Activated T-cell treated with anti-CD3 and anti-CD28 coated beads, Interleukin-2, amount 50 U/mL, for 24 hours (primary cell): ENCODE data around the gene EFHD2.
A peak's percentile ranks its signal among the peaks of the same experiment; 100 is the strongest.
"Not testable (repeated sequence)": the region's sequence is repeated elsewhere in the genome, so short reads cannot be mapped to it uniquely, and the experiment has no call there.

Experiments
- DNase-seq: peaks from one replicate; pipeline ENCODE4 v3.0.0-alpha.2; 2020
- H3K27ac Mint-ChIP-seq: 2 replicates; pipeline ENCODE4 v1.8.0; 2020; ENCODE audit warnings: mild to moderate bottlenecking, mixed read lengths
- H3K27me3 Mint-ChIP-seq: 2 replicates; pipeline ENCODE4 v1.8.0; 2020; ENCODE audit warnings: mixed read lengths
- H3K36me3 Mint-ChIP-seq: 2 replicates; pipeline ENCODE4 v1.8.0; 2020; ENCODE audit warnings: low read depth, mixed read lengths
- H3K4me1 Mint-ChIP-seq: 2 replicates; pipeline ENCODE4 v1.8.0; 2020; ENCODE audit warnings: low read depth, mixed read lengths
- H3K4me3 Mint-ChIP-seq: 2 replicates; pipeline ENCODE4 v1.8.0; 2020; ENCODE audit warnings: mild to moderate bottlenecking, moderate library complexity, mixed read lengths
- H3K9me3 Mint-ChIP-seq: 2 replicates; pipeline ENCODE4 v1.8.0; 2020; ENCODE audit warnings: mixed read lengths

Gene EFHD2, protein sequence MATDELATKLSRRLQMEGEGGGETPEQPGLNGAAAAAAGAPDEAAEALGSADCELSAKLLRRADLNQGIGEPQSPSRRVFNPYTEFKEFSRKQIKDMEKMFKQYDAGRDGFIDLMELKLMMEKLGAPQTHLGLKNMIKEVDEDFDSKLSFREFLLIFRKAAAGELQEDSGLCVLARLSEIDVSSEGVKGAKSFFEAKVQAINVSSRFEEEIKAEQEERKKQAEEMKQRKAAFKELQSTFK

DNA sequence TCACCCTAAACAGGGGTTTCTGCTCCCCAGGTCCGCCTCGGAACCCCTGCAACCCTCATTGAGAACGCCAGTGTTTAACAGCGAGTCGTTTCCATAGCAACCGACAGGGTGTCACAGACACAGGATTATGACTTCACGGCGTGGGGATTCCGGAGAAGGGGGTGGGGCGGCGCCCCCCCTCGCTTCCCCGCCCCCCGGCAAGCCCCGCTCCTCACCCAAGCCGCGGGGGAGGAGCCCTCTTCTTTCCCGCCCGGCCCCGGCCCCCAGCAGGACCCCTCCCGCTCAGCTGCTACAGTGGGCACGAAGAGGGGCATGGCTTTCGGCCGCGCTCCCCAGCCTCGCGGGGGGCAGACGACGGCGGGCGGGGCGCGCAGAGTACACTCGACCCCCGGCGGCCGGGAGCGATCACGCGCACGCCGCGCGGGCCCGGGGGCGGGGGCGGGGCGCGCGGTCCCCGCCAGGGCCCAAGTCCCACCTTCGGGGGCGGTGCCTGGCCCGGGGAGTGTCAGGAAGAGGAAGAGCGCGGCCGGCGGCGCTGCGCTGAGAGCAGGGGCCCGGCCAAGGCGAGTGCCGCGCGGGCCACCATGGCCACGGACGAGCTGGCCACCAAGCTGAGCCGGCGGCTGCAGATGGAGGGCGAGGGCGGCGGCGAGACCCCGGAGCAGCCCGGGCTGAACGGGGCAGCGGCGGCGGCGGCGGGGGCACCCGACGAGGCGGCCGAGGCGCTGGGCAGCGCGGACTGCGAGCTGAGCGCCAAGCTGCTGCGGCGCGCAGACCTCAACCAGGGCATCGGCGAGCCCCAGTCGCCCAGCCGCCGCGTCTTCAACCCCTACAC lies at the start of gene EFHD2:
Gene EFHD2 (plus strand): TSS at position 501 of the 835 bp plus-strand sequence. CDS start 84 bp downstream, at position 585.
- H3K4me1 Mint-ChIP-seq, result peaks cover 41% of the 10 kb centered on the region
- H3K27me3 Mint-ChIP-seq, result peaks cover 8% of the 10 kb centered on the region
- DNase-seq, result peak; percentile 91
- peak within 1 kb of the TSS; percentile 89 for H3K27ac Mint-ChIP-seq
- peak within 1 kb of the TSS; percentile 90 for H3K4me3 Mint-ChIP-seq
- no peaks in the 10 kb centered on the region for H3K9me3 Mint-ChIP-seq
- peaks cover 37% of the 10 kb centered on the region for H3K36me3 Mint-ChIP-seq

DNA sequence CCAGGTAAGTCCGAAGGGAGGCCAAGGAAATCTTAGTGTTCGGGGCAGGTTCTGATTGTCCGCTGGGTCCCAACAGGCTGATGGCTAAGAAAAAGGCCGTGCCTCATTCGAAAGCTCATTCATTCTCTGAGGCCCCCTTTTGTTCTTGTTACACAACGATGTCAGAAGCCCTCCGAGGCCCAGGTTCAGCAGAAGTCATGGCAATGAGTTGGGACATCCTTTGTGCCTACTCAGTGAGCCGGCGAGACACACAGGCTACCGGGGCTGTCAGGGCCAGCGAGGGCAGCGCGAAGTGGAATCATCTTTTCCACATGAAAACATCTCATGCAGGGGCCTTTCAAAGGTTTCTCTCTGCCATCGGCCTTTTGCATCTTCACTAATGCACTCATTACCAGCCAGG lies 49.0 kb upstream of the EFHD2 start:
- H3K4me3 Mint-ChIP-seq, result no peak overlapping the region
- peaks cover 4% of the 10 kb centered on the region for H3K27me3 Mint-ChIP-seq
- peaks cover 9% of the 10 kb centered on the region for H3K4me1 Mint-ChIP-seq
- no peaks in the 10 kb centered on the region for H3K9me3 Mint-ChIP-seq
- no peak for DNase-seq
- H3K36me3 Mint-ChIP-seq, result no peaks in the 10 kb centered on the region
- H3K27ac Mint-ChIP-seq, result no peak overlapping the region

DNA sequence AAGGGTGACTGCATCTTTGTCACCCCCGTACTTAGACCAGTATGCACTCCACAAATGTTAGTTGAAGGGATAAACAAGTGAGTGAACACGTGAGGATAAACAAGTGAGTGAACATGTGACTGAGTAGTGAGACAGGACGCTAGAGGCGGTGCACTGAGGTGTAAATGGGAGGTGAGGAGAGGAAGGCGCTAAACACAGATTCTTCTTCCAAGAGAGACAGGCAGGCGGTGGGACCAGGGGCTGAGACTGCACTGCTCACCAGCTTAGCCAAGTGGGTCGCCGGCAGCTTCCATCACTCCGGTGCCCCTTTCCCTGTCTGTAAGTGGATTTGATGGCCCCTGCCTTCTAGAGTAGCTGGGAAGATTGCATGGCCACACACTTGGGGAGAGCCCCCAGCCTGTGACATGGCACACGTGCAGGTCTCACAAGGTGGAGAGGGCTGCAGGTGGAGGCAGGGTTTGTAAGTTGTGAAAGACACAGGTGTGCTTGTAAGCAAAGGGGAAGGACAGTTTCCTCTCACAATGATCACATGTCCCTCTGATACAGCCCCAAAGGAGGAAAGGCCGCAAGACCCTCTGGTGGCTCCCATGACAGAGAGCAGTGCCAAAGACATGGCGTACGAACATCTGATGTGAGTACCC lies 47.5 kb upstream of the EFHD2 start:
- no peak overlapping the region for H3K4me3 Mint-ChIP-seq
- DNase-seq, result no peak
- H3K4me1 Mint-ChIP-seq, result no peaks in the 10 kb centered on the region
- no peak overlapping the region for H3K27ac Mint-ChIP-seq
- no peaks in the 10 kb centered on the region for H3K36me3 Mint-ChIP-seq
- H3K27me3 Mint-ChIP-seq, result peaks cover 4% of the 10 kb centered on the region
- no peaks in the 10 kb centered on the region for H3K9me3 Mint-ChIP-seq

DNA sequence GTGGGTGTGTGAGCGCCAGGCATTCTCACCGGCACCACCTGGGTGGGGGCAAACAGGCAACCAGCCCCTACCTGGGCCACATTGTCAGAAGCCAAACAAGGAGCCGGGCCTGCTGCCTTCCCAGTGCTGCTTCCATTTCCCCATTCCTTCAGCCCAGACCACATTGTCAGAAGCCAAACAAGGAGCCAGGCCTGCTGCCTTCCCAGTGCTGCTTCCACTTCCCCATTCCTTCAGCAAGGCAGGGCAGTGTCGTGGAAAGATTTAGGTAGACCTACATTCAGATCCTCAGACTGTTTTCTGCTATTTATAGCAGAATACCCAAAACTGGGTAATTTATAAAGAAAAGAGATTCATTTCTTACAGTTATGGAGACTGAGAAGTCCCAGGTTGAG lies 47.0 kb upstream of the EFHD2 start:
- peaks cover 4% of the 10 kb centered on the region for H3K27me3 Mint-ChIP-seq
- no peak for DNase-seq
- no peaks in the 10 kb centered on the region for H3K4me1 Mint-ChIP-seq
- H3K27ac Mint-ChIP-seq, result no peak overlapping the region
- H3K9me3 Mint-ChIP-seq, result no peaks in the 10 kb centered on the region
- H3K36me3 Mint-ChIP-seq, result no peaks in the 10 kb centered on the region
- H3K4me3 Mint-ChIP-seq, result no peak overlapping the region

DNA sequence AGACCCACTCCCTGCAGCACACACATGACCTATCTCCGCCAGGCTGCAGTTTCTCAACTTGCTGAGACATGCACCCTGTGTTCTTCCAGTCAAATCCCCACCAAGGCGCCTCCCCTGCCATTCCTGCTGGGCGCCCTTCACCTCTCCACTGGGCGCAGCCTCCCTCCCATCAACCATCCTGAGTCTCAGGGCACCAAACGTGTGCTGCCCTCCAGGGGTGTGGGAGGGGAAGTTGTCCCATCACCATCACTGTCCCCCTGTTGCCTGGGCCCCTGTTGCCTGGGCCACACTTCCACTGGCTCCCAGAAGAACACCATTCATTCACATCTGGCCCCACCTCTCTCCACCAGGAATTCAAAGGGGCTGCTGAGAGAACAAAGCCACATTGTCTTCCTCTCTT lies 44.9 kb upstream of the EFHD2 start:
- Mint-ChIP-seq H3K27ac (no peak overlapping the region), H3K4me1 (no peaks in the 10 kb centered on the region), H3K27me3 (peaks cover 4% of the 10 kb centered on the region), H3K4me3 (no peak overlapping the region), H3K9me3 (no peaks in the 10 kb centered on the region), H3K36me3 (no peaks in the 10 kb centered on the region)
- DNase-seq, result no peak

DNA sequence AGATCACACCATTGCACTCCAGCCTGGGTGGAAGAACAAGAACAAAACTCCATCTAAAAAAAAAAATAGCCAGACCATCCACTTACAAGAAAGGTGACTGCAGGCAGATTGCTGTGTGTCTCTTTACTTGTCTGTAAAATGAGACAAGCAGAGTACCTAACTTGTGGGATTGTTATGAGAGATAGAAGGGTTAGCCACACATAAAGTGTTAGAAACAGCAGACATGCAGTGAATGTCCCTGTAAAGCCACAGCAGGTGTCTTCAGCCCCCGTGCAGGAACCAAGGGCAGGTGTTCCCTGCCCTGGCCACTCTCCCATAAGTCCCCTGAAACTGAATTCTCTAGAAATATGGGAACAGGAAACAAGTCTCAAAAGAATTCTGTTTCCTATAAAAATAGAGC lies 40.8 kb upstream of the EFHD2 start:
- no peak for DNase-seq
- Mint-ChIP-seq H3K4me3 (no peak overlapping the region), H3K27me3 (peaks cover 4% of the 10 kb centered on the region), H3K27ac (no peak overlapping the region), H3K36me3 (no peaks in the 10 kb centered on the region), H3K9me3 (no peaks in the 10 kb centered on the region), H3K4me1 (no peaks in the 10 kb centered on the region)

DNA sequence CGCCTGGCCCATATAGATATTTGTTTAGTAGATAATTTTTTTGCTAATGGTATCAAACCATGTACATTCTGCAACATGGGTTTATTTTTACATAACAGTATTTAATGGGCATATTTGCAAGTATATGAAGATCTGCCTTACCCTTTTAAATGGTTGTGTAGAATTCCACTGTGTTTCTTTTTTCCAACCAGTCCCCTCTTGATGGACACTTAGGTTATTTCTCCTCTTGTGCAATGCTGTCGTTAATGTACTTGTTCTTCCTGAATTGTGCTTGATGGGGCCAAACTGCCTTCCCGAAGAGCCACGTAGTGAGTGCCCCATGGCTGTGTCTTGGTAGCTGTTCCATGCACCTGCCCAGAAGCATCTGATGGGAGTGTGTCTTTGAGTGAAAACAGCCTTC lies 39.4 kb upstream of the EFHD2 start:
- Mint-ChIP-seq H3K27ac (no peak overlapping the region), H3K36me3 (no peaks in the 10 kb centered on the region), H3K4me1 (no peaks in the 10 kb centered on the region), H3K4me3 (no peak overlapping the region), H3K27me3 (no peaks in the 10 kb centered on the region), H3K9me3 (no peaks in the 10 kb centered on the region)
- no peak for DNase-seq

DNA sequence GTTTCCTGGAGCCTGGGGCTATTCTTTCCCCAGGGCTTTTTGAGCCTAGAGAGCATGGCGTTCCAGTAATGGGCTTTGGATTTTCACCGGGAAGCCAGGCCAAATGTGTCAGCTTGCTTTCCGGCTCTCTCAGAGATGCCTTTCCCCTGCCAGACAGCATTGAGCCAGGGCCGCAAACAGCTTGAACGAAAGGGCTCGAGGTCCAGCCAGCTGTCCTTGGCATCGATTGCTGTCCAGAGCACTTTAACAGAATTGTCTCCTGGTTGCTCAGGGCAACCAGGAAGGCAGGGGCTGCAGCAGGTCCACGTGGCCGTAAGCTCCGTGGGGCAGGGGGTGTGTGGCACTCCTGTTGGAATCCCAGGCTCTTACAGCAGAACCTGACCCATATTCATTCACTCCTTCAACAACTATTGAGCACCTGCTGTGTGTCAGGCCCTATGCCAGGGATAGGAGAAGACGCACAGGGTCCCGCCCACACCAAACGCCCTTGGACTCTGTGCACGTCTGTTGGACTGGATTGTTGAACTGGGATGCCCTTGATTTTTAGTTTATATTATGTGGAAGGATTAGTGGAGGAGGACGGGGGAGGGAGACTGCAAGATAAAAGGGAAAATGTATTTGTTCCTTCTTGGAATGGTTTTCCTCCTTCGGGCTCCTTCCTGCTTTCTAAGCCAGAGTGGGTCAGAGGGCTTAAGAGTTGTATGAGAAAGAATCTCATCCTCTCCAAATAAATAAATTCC lies 38.7 kb upstream of the EFHD2 start:
- no peaks in the 10 kb centered on the region for H3K27me3 Mint-ChIP-seq
- no peaks in the 10 kb centered on the region for H3K4me1 Mint-ChIP-seq
- no peak overlapping the region for H3K27ac Mint-ChIP-seq
- no peaks in the 10 kb centered on the region for H3K36me3 Mint-ChIP-seq
- no peak overlapping the region for H3K4me3 Mint-ChIP-seq
- no peak for DNase-seq
- no peaks in the 10 kb centered on the region for H3K9me3 Mint-ChIP-seq

DNA sequence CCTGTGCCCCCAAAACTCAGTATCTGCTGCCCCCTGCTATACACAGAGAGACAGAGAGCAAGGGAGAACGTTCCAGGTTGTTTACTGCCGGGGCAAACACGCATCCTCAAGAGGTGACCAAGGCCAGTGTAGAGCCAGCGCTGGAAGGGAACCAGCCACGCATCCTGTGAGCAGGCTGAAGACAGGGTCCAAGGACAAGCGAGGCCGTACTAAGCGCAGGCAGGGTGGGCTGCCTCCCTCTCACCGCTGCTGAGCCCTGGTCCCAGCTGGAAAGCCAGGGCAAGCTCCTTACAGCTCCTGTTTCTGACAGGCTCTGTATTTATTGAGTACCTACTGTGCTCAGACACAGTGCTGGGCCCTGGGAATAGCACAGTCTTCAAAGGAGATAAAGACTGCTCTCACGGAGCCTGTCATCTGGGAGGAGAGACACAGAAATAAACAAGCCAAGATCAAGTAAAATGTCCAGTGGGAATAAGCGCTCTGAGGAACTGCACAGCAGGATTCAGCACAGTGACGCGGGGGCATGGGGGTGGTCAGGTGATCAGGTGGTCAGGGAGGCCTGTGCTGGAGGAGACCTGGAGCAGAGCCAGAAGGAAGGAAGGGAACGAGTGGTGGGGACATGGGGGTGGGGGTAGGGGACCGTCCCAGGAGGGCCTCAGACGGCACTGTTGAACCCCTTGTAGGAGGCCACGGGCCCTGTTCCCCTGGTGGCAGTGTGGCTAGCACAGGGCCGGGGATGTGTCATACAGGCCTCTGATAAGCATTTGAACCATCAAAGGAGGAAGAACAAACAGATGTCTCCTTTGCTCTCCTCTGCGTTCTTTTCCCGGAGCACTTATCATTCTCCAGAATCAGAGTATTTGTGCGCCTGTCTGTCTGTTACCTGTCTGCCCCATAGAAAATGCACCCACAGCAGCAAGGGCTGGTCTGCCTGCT lies 37.8 kb upstream of the EFHD2 start:
- Mint-ChIP-seq H3K27ac (no peak overlapping the region), H3K36me3 (no peaks in the 10 kb centered on the region), H3K4me1 (no peaks in the 10 kb centered on the region), H3K4me3 (no peak overlapping the region), H3K9me3 (no peaks in the 10 kb centered on the region), H3K27me3 (no peaks in the 10 kb centered on the region)
- no peak for DNase-seq

DNA sequence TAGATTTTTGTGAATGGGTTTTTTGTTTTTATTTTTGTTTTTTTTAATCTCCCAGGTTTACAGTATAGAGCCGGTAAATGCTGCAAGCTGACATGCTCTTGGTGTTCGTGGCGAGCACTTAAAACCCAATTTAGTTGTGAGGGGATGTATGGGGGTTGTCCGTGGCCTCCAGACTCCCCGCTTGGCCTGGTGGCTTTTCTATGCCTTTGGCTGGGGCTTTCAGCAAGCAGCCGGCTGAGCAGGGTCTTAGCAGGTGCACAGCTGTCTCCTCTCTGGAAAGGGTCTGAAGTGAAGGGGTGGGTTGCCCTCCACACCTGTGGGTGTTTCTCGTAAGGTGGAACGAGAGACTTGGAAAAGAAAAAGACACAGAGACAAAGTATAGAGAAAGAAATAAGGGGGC lies 31.0 kb upstream of the EFHD2 start:
- Mint-ChIP-seq H3K27me3 (peaks cover 8% of the 10 kb centered on the region), H3K4me1 (no peaks in the 10 kb centered on the region), H3K4me3 (no peak overlapping the region), H3K36me3 (no peaks in the 10 kb centered on the region), H3K9me3 (no peaks in the 10 kb centered on the region), H3K27ac (no peak overlapping the region)
- DNase-seq, result no peak

DNA sequence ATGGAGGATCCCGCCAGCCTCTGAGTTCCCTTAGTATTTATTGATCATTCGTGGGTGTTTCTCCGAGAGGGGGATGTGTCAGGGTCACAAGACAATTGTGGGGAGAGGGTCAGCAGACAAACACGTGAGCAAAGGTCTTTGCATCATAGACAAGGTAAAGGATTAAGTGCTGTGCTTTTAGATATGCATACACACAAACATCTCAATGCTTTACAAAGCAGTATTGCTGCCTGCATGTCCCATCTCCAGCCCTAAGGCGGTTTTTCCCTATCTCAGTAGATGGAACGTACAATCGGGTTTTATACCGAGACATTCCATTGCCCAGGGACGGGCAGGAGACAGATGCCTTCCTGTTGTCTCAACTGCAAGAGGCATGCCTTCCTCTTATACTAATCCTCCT lies 30.5 kb upstream of the EFHD2 start:
- not testable (repeated sequence) for H3K4me3 Mint-ChIP-seq, H3K27ac Mint-ChIP-seq, H3K9me3 Mint-ChIP-seq, H3K4me1 Mint-ChIP-seq, DNase-seq, H3K36me3 Mint-ChIP-seq
- H3K27me3 Mint-ChIP-seq, result peaks cover 12% of the 10 kb centered on the region

DNA sequence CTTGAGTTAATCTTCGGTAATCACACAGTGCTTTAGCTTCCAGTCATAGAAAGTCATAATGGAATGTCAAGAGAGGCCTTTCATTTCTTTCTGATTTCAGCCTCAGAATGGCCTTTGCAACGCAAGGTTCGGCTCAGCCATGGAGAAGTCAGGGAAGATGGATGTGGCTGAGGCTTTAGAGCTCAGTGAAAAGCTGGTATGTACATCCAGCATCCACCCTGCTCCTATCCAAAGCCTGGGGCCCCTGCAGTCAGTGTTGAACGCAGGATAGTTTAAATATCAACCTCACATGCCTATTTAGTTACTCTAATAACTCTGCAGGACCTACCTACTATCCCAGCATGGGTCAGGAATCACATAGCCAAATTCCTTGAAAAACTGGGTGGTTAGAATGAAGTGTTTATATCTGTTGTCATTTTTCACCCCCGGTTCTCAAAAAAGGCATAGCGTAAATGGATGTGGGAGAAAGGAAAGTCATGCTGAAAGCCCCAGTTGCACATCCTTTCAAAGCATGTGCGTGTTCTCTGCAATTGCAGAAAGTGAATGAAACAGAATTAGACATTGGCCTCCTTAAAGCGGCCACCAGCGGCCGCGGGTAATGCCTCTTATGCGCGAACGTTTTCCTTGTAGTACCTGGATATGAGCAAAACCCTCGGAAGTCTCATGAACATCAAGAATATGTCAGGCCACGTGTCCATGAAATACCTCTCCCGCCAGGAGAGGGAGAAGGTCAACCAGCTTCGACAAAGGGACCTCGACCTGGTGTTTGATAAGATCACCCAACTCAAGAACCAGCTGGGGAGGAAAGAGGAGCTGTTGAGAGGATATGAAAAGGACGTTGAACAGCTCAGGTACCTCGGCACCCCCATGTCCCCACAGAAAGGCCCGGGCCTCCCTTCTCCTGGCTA lies 28.8 kb upstream of the EFHD2 start:
- Mint-ChIP-seq H3K27ac (no peak overlapping the region), H3K9me3 (no peaks in the 10 kb centered on the region), H3K36me3 (no peaks in the 10 kb centered on the region), H3K27me3 (peaks cover 27% of the 10 kb centered on the region), H3K4me1 (peaks cover 10% of the 10 kb centered on the region), H3K4me3 (no peak overlapping the region)
- no peak for DNase-seq

DNA sequence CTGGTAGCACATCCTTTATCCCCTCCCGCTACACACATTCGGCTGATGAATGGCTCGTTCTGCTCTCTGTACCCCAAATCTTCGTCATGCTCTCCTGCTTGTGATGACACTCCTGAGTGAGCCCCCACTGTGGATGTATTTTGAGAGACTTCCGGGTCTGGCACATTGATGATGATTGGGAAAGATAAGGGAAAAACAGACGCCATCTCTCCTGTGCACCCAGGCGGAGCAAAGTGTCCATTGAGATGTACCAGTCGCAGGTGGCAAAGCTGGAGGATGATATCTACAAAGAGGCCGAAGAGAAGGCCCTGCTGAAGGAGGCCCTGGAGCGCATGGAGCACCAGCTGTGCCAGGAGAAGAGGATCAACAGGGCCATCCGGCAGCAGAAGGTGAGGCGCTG lies 27.9 kb upstream of the EFHD2 start:
- no peaks in the 10 kb centered on the region for H3K9me3 Mint-ChIP-seq

More for the DNA sequence above, 27.9 kb upstream of the EFHD2 start:
- no peak for DNase-seq
- Mint-ChIP-seq H3K36me3 (no peaks in the 10 kb centered on the region), H3K4me1 (peaks cover 17% of the 10 kb centered on the region), H3K27ac (no peak overlapping the region), H3K27me3 (peaks cover 36% of the 10 kb centered on the region), H3K4me3 (no peak overlapping the region)
